ENCODE data around the gene LCT. TPM values are rescaled to one million over a fixed set of nuclear protein-coding genes. Genes with fewer than 3 reads are reported as not detected.
"Not testable (repeated sequence)": the region's sequence is repeated elsewhere in the genome, so short reads cannot be mapped to it uniquely, and the experiment has no call there.

LCT gene
- total RNA-seq, 1 donor = 0.10 TPM

DNA sequence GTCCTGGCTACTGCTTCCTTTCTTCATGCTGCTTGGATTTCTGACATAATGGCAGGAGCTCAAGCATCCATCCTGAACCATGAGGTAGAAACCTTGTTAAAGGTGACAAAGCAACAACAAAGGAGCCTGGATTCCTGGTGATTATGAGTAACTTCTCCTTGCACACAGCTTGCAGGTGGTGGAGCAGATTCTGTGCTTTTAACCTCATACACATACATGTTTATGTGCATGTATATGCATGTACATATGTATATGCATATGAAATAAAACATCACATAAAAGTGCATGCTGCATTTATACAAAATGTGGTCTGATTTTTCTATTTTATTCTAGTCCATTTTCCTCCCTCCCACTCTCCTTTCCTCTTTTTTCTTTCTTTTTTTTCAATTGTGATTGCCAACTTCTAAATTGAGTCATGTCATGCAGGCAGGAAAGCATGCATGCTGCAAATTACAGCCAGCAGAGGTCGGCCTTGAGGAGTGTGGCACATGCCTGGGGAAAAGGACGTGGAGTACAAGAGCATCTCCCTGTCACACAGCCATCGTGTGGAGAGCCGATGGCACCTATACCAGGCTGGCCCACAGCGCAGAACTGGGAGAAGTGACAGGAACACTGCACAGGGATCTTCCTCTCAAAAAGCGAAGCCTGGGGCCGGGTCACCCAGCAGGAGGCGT, 17.9 kb downstream of the LCT start:
- Histone ChIP-seq H3K27me3 (ENCODE audit: insufficient read depth, low read length) (no peaks in the 10 kb centered on the region), H3K9me3 (ENCODE audit: low read depth, low read length) (no peaks in the 10 kb centered on the region), H3K4me1 (ENCODE audit: insufficient read depth, low read length) (peaks cover 11% of the 10 kb centered on the region), H3K4me3 (ENCODE audit: low read length) (no peak overlapping the region)

DNA sequence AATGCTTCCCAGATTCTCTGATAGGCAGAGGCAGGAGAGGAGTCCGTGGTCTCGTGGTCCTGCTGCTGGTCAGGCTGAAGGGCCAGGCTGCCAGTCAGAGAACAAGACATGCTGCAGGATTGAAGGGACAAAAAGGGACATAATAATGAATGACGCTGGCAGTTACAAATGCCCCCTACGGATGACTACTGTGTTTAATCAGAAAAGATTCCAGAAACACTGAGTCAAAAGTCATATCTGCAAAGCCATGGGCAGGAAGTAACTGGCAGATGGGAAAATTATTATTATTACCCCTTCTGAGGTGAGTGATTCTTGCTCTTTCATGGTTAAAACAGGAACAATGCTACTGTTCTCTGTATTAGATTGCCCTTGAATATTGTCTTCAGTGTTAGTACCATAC, 19.0 kb downstream of the LCT start:
- peaks cover 11% of the 10 kb centered on the region for H3K4me1 ChIP-seq (ENCODE audit: insufficient read depth, low read length)
- H3K9me3 ChIP-seq (ENCODE audit: low read depth, low read length) = no peaks in the 10 kb centered on the region
- no peak overlapping the region for H3K4me3 ChIP-seq (ENCODE audit: low read length)
- H3K27me3 ChIP-seq (ENCODE audit: insufficient read depth, low read length) = no peaks in the 10 kb centered on the region

DNA sequence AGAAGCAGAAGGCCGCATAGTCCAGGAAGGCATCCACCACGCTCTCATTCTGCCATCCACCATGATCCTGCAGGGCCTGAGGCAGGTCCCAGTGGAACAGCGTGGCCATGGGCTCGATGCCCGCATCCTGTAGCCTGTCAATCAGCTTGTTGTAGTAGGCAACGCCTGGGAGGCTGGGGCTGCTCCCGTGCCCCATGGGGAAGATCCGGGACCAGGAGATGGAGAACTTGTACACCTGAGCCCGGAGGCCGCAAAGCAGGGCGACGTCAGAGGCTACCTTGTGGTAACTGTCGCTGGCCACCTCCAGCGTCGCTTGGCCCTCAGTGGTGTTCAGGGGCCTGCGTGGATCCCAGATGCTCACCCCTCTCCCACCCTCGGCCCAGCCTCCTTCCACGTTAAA, 19.5 kb downstream of the LCT start:
- Histone ChIP-seq H3K4me3 (ENCODE audit: low read length) (no peak overlapping the region), H3K27me3 (ENCODE audit: insufficient read depth, low read length) (no peaks in the 10 kb centered on the region), H3K9me3 (ENCODE audit: low read depth, low read length) (no peaks in the 10 kb centered on the region), H3K4me1 (ENCODE audit: insufficient read depth, low read length) (peaks cover 11% of the 10 kb centered on the region)

DNA sequence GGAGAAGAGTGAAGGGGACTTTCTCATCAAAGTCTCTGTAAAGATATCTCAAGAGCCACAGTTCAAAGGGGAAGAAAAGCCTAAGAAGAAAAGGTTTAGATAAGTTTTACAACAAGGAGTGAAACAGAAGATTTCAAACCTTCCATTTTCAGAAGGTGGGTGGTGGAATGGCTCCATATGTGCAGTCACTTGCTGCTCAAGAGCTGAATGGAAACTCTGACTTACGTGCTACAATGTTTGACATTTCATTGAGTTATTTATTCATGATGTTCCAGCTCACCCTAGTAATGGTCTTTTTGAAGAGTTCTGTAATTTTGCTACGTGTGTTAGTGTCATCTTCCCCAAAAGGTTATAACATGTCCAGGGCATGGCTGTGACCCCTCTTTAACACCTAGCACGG, 21.7 kb downstream of the LCT start:
- no peaks in the 10 kb centered on the region for H3K9me3 ChIP-seq (ENCODE audit: low read depth, low read length)
- peaks cover 7% of the 10 kb centered on the region for H3K4me1 ChIP-seq (ENCODE audit: insufficient read depth, low read length)
- no peaks in the 10 kb centered on the region for H3K27me3 ChIP-seq (ENCODE audit: insufficient read depth, low read length)
- H3K4me3 ChIP-seq (ENCODE audit: low read length) = no peak overlapping the region

DNA sequence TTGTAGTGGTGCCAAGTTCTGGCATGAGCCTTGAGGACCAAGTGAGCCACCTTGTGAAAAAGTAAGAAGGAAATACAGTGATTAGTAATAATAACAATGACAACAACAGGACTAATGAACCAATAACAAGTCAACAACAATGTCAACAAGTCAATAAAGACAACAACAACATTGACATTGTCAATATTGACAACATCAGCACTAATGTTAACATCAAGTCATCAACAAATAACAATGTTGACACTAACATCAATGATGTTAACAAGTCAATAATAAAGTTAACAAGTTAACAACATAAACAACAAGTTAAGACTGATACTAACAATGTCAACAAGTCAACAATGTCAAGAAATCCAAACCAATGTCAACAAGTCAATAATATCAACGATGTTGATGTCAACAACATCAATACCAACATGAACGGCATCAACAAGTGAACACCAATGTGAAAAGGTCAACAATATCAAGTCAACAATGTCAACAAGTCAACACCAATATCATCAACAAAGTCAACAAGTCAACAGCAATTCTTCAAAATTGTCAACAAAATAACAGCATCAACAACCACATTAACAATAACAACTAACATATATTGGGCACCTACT, 24.0 kb downstream of the LCT start:
- Histone ChIP-seq H3K27me3 (ENCODE audit: insufficient read depth, low read length) (no peaks in the 10 kb centered on the region), H3K4me1 (ENCODE audit: insufficient read depth, low read length) (no peaks in the 10 kb centered on the region), H3K4me3 (ENCODE audit: low read length) (no peak overlapping the region), H3K9me3 (ENCODE audit: low read depth, low read length) (no peaks in the 10 kb centered on the region)

DNA sequence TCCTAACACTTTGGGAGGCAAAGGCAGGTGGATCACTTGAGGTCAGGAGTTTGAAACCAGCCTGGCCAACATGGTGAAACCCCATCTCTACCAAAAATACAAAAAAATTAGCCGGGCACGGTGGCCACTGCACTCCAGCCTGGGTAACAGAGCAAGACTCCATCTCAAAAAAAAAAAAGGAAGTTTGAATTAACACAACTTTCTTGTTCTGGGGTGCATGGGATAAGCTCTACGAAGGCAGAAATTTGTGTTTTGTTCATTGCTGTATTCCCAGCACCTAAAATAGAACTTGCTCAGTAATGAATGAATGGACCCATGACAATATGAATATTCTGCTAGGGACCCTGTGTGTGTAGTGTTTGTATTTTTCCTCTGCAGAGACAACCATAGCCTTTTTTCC, 29.1 kb downstream of the LCT start:
- not testable (repeated sequence) for H3K4me1 ChIP-seq (ENCODE audit: insufficient read depth, low read length); H3K27me3 ChIP-seq (ENCODE audit: insufficient read depth, low read length); H3K4me3 ChIP-seq (ENCODE audit: low read length); H3K9me3 ChIP-seq (ENCODE audit: low read depth, low read length)

DNA sequence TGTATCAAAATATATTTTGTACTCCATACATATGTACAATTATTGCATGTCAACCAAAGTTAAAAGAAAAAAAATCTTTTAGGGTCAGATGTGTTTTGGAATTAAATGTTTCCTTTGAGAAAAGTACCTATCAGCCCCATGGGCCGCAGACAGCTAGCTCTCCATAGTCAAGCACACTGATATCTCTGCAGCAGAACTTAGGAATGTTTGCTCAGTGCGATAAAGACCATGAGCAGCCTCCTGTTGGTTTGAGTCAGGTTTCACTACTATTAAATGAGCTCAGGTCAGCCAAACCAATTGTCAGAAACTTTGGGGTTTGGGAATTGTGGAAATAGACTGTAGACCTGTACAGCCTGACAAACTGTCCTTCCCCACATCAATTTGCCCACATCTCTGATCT, 33.7 kb downstream of the LCT start:
- no peaks in the 10 kb centered on the region for H3K9me3 ChIP-seq (ENCODE audit: low read depth, low read length)
- H3K4me1 ChIP-seq (ENCODE audit: insufficient read depth, low read length) = no peaks in the 10 kb centered on the region
- no peaks in the 10 kb centered on the region for H3K27me3 ChIP-seq (ENCODE audit: insufficient read depth, low read length)
- H3K4me3 ChIP-seq (ENCODE audit: low read length) = no peak overlapping the region

DNA sequence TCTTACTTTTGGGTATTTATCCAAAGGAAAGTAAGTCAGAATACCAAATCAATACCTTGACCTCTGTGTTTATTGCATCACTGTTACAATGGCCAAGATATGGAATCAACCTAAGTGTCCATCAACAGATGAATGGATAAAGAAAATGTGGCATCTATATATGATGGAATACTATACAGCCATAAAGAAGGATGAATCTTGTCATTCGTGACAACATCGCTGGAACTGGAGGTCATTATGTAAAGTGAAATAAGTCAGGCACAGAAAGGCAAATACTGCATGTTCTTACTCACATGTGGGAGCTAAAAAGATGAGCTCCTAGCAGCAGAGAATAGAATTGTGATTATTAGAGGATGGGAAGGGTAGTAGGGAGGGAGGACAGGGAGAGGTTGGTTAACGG, 34.6 kb downstream of the LCT start:
- peaks cover 4% of the 10 kb centered on the region for H3K4me1 ChIP-seq (ENCODE audit: insufficient read depth, low read length)
- no peaks in the 10 kb centered on the region for H3K9me3 ChIP-seq (ENCODE audit: low read depth, low read length)
- H3K27me3 ChIP-seq (ENCODE audit: insufficient read depth, low read length) = no peaks in the 10 kb centered on the region
- H3K4me3 ChIP-seq (ENCODE audit: low read length) = no peak overlapping the region

DNA sequence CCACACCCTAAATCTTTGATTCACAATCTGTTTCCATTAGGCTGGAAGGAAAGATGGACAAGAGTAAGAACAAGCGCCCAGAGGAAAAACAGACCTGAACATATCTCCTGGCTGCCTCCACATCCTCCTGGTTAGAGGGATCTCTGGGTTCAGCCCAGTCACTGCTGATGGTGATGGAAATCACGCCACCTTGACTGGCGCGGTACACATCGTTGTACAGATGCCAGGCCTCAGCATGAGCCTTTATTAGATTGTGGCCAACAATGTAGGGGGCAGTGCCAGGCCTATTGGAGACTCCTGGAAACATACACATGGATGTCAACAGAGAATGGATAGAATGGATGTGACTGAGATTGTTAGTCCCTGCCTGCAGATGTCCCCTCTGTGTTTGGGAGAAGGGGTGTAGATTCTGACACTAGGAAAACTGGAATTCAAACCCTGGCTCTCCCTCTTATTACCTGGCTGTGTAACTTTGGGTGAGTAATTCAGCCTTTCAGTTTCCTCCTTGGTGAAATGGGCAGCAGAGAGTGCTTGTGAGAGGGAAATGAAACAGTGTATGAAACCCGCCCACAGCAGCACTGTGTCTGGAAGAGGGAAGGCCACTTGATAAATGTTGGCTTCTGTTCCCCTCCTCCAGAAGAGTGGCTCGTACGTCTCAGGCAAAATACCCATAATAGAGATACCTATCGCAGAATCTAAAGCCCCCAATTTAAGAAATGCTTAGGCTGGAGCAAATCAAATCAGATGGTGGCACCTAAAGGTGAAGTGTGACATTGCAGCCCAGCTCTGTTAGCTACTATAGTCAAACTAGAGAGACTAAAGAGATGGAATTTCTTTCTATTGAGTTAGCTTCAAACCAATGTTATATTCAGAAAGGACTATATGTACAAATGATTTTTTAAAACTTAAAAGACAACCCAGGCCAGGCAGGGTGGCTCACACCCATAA, 36.2 kb downstream of the LCT start:
- H3K4me1 ChIP-seq (ENCODE audit: insufficient read depth, low read length) = peaks cover 6% of the 10 kb centered on the region

DNA sequence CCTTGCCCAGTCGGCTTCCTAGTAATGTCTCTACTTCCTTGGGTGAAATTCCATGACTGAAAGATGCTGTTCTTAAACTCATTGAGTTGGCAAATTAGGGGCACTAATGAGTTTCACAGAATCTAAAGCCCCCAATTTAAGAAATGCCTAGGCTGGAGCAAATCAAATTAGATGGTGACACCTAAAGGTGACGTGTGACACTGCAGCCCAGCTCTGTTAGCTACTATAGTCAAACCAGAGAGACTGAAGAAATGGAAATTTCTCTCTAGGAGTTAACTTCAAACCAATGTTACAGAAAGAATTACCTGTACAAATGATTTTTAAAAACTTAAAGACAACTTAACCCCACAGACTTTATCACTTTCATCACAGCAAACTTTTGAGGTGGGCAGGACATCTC, 37.2 kb downstream of the LCT start:
- H3K4me3 ChIP-seq (ENCODE audit: low read length) = no peak overlapping the region
- no peaks in the 10 kb centered on the region for H3K27me3 ChIP-seq (ENCODE audit: insufficient read depth, low read length)
- no peaks in the 10 kb centered on the region for H3K9me3 ChIP-seq (ENCODE audit: low read depth, low read length)
- H3K4me1 ChIP-seq (ENCODE audit: insufficient read depth, low read length) = peaks cover 10% of the 10 kb centered on the region

More for the DNA sequence above, 36.2 kb downstream of the LCT start:
- H3K27me3 ChIP-seq (ENCODE audit: insufficient read depth, low read length) = no peaks in the 10 kb centered on the region
- H3K9me3 ChIP-seq (ENCODE audit: low read depth, low read length) = no peaks in the 10 kb centered on the region
- no peak overlapping the region for H3K4me3 ChIP-seq (ENCODE audit: low read length)

DNA sequence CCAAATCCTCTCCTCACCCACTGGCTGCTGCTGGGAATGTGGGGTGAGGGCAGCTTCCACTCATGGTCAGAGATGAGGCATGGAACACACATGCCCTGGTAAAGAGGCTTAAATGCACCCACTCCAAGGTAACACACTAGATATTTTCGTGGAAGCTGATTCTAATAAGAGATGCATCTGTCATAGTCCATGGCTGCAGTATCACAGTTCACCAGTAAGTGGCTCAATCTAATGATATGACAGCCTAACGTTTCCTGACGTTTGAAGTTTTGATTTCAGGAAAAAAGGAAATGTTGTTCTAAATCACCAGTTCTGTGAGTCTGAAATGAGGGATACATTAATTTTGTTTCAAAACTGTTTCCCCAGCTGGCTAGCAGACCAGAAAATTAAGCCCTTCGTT, 38.2 kb downstream of the LCT start:
- H3K4me3 ChIP-seq (ENCODE audit: low read length) = no peak overlapping the region
- no peaks in the 10 kb centered on the region for H3K9me3 ChIP-seq (ENCODE audit: low read depth, low read length)
- H3K27me3 ChIP-seq (ENCODE audit: insufficient read depth, low read length) = no peaks in the 10 kb centered on the region
- H3K4me1 ChIP-seq (ENCODE audit: insufficient read depth, low read length) = peaks cover 13% of the 10 kb centered on the region

DNA sequence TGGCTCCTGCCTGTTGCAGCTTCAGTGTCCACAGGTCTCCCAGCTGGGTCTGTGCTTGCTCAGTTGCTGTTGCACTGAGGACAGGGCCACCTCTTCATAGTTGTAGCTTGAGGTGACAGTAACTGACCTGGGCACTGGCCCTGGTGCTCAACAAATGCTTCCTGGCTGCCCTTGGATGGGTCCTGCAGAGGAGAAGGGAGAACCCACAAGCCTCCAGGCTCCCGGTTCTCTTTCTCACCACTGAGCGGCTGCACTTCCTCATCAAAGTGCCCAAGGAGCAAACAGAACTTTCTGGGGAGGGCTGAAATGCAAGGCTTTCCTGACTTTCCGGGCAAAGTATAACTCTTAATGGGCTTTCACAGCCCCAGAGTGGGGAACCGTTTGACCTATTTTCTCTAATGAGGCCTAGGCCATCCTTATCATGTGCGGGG, 38.7 kb downstream of the LCT start:
- peaks cover 13% of the 10 kb centered on the region for H3K4me1 ChIP-seq (ENCODE audit: insufficient read depth, low read length)
- H3K9me3 ChIP-seq (ENCODE audit: low read depth, low read length) = no peaks in the 10 kb centered on the region
- no peaks in the 10 kb centered on the region for H3K27me3 ChIP-seq (ENCODE audit: insufficient read depth, low read length)
- no peak overlapping the region for H3K4me3 ChIP-seq (ENCODE audit: low read length)

DNA sequence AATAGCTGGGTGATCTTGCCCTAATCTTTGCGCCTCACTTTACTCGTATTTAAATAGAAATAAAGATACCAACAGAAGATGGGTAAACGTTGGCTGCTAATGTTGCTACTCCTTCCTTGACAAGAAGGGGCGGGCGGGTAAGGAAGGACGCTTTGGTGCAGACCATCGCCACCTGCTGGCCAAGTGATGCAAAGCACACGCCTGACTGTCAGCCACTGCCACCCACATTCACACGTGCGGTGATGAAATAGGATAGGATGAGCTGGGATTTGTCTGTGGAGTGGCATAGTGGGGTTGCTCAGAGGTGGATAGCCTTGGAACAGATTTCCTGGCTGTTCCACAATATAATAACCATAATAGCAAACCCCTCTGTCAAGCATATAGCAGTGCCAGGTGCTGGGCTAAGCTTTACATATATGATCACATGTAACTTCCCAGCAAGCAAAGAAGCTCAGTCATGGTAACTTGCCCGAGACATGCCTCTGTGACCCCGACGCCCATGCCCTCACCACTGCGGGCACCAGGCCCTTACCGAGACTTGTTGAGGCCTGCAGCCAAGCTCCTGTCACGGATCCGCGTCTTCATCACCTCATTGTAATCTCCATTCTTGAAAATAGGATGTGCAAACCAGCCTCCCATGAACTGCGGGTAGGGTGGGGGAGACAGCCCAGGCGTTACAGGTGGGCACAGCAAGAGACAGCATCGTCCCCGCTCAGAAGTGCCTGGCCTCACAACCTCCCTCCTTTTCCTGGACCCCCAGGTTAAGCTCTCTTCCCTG, 39.3 kb downstream of the LCT start:
- no peak overlapping the region for H3K4me3 ChIP-seq (ENCODE audit: low read length)
- H3K4me1 ChIP-seq (ENCODE audit: insufficient read depth, low read length) = peaks cover 13% of the 10 kb centered on the region
- no peaks in the 10 kb centered on the region for H3K27me3 ChIP-seq (ENCODE audit: insufficient read depth, low read length)
- H3K9me3 ChIP-seq (ENCODE audit: low read depth, low read length) = no peaks in the 10 kb centered on the region

DNA sequence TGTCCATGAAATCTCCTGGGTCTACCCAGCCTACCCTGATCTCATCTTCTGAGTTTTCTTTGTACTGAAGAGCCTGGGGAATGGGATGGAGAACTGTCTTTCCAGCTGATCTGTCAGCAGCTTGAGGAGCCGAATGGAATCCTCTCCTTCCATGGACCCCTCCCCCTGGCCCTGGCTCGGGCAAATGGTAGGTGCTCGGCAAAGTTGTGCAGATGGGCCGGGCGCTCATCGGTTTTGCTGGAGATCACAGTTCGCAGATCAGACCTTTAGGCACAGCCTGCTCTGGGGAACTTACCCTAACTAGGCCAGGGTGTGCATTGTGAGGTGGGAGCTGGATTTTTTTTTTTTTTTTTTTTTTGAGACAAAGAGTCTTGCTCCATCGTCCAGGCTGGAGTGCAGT, 40.4 kb downstream of the LCT start:
- peaks cover 13% of the 10 kb centered on the region for H3K4me1 ChIP-seq (ENCODE audit: insufficient read depth, low read length)
- no peak overlapping the region for H3K4me3 ChIP-seq (ENCODE audit: low read length)
- H3K9me3 ChIP-seq (ENCODE audit: low read depth, low read length) = no peaks in the 10 kb centered on the region
- H3K27me3 ChIP-seq (ENCODE audit: insufficient read depth, low read length) = no peaks in the 10 kb centered on the region

DNA sequence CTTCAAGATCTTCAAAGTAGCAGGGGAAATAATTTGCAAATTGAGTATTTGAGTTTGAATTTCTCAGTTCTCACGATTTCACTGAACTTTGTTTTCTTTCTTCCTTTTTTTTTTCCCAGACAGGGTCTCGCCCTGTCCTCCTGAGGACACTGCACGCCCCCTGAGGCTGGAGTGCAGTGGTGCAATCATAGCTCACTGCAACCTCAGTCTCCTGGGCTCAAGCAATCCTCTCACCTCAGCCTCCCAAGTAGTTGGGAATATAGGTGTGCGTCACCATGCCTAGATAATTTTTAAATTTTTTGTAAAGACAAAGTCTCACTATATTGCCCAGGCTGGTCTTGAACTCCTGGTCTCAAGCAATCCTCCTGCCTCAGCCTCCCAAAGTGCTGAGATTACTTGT, 41.3 kb downstream of the LCT start:
- peaks cover 13% of the 10 kb centered on the region for H3K4me1 ChIP-seq (ENCODE audit: insufficient read depth, low read length)
- not testable (repeated sequence) for H3K4me3 ChIP-seq (ENCODE audit: low read length); H3K27me3 ChIP-seq (ENCODE audit: insufficient read depth, low read length); H3K9me3 ChIP-seq (ENCODE audit: low read depth, low read length)

Data from mononuclear cell (primary cell).